Measurements from ENCODE around the gene AOPEP.

GRCh38 chr9:95128177-95128524, 401.7 kb downstream of the AOPEP start:
- TF ChIP-seq CTCF (IDR thresholded peaks at IDR 0.05 in 8 of 11, conservative IDR thresholded peaks at IDR 0.05 in 3 of 11) (no peak), POLR2AphosphoS5 (IDR thresholded peaks at IDR 0.05) (no peak)

Data from spleen (tissue), 7 donors.